Liver (tissue), 3 donors: ENCODE results near the gene CDRT15.

Experiments used
- CTCF ChIP-seq: fragments of 150-350 bp; IDR thresholded peaks from 2 replicates; pipeline ENCODE4 v1.5.1; 2017; ENCODE audit warnings: improper control_type of control experiment, low read depth, low read length; ENCODE audit not compliant: missing input control
- EGR1 ChIP-seq, 2 donors: IDR thresholded peaks; 2 replicates each; pipeline ENCODE4 v1.6.1; 2016 to 2018; ENCODE audit warnings: antibody characterized with exemption in 2 of 2, low read depth in 2 of 2
- GABPA ChIP-seq, 2 donors: IDR thresholded peaks in 1 of 2; conservative IDR thresholded peaks in 1 of 2; 2 replicates each; pipeline ENCODE4 v1.6.1; 2016; ENCODE audit warnings: antibody characterized with exemption in 2 of 2, mild to moderate bottlenecking in 1 of 2, moderate library complexity in 1 of 2
- JUND ChIP-seq, 2 donors: IDR thresholded peaks; 2 replicates each; pipeline ENCODE4 v1.6.1; 2016; ENCODE audit warnings: antibody characterized with exemption in 2 of 2
- RAD21 ChIP-seq, 2 donors: IDR thresholded peaks; 2 replicates each; pipeline ENCODE4 v1.6.1; 2016; ENCODE audit warnings: antibody characterized with exemption in 2 of 2, mild to moderate bottlenecking in 2 of 2
- RXRA ChIP-seq, 2 donors: IDR thresholded peaks; 2 replicates each; pipeline ENCODE4 v1.6.1; 2017 to 2018; ENCODE audit warnings: antibody characterized with exemption in 2 of 2, mild to moderate bottlenecking in 1 of 2
- TAF1 ChIP-seq: conservative IDR thresholded peaks from 2 replicates; pipeline ENCODE4 v1.6.1; 2016; ENCODE audit warnings: antibody characterized with exemption, mild to moderate bottlenecking
- YY1 ChIP-seq: IDR thresholded peaks from 2 replicates; pipeline ENCODE4 v1.6.1; 2016; ENCODE audit warnings: antibody characterized with exemption, mild to moderate bottlenecking
- TF ChIP-seq, protein P1 (sequence below): IDR thresholded peaks from 2 replicates; pipeline ENCODE4 v1.6.1; 2016; ENCODE audit warnings: antibody characterized with exemption
- TF ChIP-seq, protein P2 (sequence below): IDR thresholded peaks from 2 replicates; pipeline ENCODE4 v1.6.1; 2016; ENCODE audit warnings: antibody characterized with exemption
- donor health status: healthy.
- donor health status: healthy.

DNA sequence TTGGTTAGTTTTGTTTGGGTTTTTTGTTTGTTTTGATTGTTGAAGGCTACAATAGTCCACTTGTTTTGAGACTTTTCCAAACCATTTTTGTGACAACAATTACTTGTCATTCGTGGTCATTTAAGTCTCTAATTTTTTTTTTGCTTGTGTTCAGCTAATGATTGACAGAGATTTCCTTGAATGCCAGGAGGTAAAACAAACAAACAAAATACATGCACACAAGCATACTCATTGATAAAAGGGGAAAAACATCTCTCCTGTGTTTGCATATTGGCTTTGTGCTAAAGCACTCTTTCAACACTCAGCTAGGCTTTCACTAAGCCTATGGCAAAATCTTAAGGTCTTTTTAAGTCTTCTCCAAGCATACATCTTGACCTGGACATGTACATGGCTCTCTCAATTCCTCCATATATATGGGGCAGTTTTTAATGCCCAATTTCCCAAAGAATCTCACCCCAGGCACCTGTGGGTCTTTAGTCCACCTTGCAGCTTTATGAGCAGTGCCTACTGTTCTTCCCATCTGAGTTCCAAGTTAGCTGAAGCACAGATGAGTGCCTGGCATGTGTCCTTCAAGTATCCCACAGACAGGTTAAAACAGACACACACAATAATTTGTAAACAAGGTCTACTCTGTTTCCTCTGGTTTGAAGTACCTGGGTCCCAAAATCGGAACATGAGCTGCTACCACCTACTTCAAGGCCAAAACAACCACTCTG, 40.0 kb upstream of the CDRT15 start:
- TF ChIP-seq JUND (IDR thresholded peaks at IDR 0.05) (no peak), CTCF (no peak), RAD21 (IDR thresholded peaks at IDR 0.05) (peak in 1 of 2 donors; percentile 9), EGR1 (IDR thresholded peaks at IDR 0.05; ENCODE audit: low read depth in 2 of 2) (no peak), YY1 (no peak), TAF1 (no peak), GABPA (IDR thresholded peaks at IDR 0.05 in 1 of 2, conservative IDR thresholded peaks at IDR 0.05 in 1 of 2) (no peak), RXRA (IDR thresholded peaks at IDR 0.05) (no peak)
- TF ChIP-seq, protein P1, sequence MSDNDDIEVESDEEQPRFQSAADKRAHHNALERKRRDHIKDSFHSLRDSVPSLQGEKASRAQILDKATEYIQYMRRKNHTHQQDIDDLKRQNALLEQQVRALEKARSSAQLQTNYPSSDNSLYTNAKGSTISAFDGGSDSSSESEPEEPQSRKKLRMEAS, result no peak
- TF ChIP-seq, protein P2, sequence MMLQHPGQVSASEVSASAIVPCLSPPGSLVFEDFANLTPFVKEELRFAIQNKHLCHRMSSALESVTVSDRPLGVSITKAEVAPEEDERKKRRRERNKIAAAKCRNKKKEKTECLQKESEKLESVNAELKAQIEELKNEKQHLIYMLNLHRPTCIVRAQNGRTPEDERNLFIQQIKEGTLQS, result no peak
